ENCODE data around the gene KIT.

DNA sequence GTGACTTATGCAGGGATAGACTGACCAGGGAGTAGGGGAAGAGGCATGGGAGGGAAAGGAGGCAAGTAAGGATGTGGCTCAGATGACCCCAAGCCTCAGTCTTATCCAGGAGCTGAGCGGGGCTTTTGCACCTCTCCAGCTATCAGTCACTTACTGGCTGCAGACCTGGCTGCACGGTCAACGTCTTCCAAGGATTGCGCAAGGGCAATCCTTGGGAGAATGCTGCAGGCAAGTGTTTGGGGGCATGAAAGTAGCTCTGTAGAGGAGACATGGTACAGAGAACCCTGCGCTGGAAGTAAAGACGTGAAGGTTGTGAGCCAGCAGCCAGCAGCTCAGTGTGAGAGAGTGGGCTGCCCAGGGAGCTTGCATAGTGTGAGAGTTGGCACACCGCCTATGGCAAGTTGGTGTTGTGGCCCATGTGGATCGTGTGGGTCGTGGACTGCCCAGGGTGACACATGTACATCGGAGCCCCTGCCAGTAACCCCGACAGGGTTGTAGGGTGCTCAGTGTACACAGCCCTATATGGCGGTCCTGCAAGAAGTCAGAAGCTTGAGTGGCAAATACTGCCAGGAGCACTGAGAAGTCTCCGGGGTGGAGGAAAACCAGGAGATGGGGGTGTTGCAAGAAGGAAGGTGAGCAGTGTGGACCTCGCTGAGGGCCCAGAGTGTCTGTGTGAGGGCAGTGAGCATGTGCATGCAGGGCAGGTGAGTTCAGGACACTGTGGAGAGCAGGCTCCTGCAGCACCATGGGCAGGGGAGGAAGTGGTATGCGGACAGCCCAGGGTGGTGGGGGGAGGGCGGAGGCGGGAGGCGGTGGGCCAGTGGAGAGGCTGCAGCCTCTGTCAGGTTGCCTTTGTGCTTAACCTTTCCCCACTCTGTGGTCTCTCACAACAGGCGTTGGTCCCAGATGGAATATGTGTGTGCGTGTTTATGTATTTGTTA lies 50.9 kb downstream of the KIT start:
- TF ChIP-seq, protein P1, sequence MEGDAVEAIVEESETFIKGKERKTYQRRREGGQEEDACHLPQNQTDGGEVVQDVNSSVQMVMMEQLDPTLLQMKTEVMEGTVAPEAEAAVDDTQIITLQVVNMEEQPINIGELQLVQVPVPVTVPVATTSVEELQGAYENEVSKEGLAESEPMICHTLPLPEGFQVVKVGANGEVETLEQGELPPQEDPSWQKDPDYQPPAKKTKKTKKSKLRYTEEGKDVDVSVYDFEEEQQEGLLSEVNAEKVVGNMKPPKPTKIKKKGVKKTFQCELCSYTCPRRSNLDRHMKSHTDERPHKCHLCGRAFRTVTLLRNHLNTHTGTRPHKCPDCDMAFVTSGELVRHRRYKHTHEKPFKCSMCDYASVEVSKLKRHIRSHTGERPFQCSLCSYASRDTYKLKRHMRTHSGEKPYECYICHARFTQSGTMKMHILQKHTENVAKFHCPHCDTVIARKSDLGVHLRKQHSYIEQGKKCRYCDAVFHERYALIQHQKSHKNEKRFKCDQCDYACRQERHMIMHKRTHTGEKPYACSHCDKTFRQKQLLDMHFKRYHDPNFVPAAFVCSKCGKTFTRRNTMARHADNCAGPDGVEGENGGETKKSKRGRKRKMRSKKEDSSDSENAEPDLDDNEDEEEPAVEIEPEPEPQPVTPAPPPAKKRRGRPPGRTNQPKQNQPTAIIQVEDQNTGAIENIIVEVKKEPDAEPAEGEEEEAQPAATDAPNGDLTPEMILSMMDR (IDR thresholded peaks at IDR 0.05): no peak
- no peak for TF ChIP-seq EZH2 (IDR thresholded peaks at IDR 0.05; ENCODE audit: borderline replicate concordance, insufficient read depth, low read depth, low read length, poor library complexity, severe bottlenecking)
